ENCODE data around the gene DGCR2. TPM values are rescaled to one million over a fixed set of nuclear protein-coding genes. Genes with fewer than 3 reads are reported as not detected.
"Not testable (repeated sequence)": the region's sequence is repeated elsewhere in the genome, so short reads cannot be mapped to it uniquely, and the experiment has no call there.

The DGCR2 gene
- polyA plus RNA-seq (2013, experiment 1 of 2; ENCODE audit: insufficient read length), result 36.9 TPM
- 38.9 TPM for polyA plus RNA-seq (2013, experiment 2 of 2; ENCODE audit: insufficient read length)

DNA sequence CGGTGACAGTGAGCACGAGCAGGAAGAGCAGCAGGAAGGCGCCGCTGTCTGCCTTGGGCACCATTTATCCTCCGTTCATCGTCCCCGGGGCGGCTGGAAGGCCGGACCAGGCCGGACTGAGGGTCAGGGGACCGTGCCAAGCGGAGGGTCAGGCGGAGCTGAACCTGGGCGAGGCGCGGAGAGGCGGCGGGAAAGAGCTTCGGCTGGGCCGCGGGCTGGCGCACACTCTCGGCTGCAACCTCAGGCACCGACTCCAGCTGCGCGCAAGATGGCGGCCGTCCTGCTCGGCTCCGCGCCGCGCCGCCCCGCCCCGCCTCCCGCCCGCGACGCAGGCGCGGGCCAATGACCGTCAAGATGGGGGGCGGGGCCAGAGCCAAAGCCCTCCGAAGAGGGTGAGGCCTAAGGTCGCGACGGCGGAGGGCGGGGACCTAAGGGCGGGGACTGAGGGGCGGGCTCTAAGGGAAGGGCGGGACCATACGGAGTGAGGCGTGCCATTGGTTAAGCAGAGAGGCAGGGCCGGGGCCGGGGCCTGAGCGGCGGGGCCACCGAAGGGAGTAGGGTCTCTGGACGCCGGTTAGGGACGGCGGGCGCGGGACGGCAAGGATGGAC, at the start of gene DGCR2:
DGCR2 (minus strand) TSS at position 270 of the 609 bp plus-strand sequence; CDS start at position 64, 206 bp downstream.
- peak; percentile 97 for DNase-seq

DNA sequence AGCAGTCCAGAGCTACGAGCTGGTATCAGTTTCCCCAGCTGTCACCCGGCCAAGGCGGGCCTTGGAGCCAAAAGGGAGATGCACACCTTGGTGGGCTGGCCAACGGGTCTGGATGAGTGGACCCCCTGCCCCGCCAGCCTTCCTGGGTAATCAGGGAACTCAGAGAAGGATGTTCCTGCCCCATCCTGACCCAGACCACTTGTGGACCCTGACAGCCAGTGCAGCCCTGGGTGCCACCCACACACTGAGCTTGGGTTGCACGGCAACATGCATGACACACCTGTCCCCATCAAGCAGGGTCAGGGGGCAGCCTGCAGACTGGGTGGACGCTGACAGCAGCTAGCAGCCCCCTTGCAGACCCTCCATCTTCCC, 47.7 kb upstream of the DGCR2 start:
- DNase-seq, result no peak

DNA sequence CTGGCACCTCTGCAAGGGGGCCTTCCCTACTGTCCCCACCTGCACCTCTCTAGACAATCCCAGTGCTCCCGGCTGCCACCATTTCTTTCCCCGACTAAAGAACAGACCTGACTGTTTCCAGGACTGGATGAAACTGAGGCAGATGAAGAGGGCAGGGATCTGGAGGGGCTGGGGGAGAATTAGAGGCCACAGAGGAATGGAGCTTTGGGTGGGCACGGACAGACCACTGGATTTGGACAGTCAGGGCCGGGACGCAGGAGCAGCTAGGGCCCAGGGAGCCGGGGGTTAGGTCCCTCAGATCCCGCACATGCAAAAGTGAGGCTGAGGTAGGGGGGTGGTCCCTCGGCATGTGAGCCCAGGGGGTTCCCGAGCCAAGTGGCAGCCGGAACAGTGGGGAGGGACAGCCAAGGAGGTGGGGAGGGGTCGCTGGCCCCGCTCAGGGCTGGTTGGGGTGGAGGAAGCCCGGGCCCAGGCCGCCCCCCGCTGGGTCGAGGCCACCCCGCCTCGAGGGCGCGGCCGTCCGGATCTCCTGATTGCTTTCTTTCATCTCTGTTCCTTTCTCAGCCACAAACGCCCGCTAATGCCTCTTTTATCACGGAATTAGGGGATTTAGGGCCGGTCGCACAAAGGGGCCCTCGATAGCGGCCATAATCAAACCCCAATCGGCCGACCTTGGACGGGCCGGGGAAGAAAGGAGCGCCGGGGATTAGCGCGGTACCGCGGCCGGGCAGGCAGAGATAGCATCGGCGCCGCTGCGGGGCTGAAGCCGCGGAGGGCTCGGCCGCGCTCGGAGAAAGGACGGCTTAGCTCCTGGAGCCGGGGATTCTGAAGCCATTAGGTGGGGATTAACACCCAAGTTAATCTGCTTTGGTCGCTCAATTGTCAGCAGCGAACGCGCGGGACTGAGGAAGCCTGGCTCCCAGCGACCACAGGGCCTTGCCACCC, 47.1 kb upstream of the DGCR2 start:
- DNase-seq, result no peak

DNA sequence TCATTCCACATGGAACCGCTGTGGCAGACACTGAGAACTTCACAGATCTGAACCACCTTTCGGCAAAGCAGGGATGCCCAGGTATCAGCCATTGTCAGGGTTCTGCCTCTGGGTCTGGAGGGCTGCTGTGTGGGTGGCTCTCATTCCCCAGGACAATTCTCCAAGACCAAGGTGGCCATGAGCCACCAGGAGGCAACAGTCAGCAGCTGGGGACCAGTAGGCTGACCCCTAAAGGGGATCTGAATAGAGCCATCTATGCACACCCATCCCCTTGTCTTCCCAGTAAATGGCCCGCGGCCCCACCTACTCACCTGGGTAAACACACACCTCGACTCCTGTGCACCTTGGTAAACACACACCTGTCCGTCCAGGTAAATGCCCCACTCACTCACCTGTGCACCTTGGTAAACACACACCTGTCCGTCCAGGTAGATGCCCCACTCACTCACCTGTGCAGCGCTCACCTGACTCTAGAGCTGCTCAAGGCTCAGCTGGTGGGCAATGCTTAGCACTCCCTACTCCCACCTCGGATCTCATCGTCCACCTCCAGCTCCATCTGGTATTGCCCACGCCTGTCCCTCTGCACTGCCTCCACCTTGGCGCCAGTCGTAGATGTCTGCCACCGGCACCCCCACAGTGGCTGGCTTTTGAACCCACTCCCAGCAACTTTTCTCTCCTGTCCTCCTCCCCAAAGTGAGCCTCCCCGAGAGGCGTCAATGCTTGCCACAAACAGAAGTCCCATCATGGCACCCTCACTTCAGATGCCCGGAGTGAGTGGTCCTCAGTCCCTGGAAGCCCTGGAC, 46.1 kb upstream of the DGCR2 start:
- no peak for DNase-seq

DNA sequence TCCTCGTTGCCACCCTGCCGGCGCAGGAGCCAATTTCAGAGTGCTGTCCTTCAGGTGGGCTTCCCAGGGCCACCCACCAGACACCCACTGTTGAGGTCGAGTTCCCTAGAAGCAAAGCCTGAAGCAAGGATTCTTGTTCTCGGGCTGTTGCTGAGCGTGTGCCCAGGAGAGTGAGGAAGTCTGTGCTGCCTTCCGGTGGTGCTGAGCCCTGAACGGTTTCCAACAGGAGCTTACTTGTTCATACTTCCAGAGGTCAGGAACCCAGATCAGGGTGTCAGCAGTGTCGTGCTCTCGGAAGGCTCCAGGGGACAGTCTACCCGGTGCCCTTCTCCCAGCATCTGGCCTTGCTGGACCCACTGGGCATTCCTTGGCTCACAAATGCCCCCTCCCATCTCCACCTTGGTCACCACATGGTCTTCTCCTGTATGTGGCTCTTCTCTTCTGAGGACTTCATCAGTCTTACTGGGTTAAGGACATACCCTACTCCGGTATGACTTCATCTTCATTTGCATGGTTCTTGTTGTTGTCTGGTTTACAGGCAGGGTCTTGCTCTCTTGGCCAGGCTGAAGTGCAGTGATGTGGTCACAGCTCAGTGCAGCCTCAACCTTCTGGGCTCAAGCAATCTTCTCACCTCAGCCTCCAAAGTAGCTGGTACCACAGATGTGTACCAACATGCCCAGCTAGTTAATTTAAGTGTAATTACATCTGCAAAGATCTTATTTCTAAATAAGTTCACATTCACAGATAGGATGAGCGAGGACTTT, 45.1 kb upstream of the DGCR2 start:
- no peak for DNase-seq

DNA sequence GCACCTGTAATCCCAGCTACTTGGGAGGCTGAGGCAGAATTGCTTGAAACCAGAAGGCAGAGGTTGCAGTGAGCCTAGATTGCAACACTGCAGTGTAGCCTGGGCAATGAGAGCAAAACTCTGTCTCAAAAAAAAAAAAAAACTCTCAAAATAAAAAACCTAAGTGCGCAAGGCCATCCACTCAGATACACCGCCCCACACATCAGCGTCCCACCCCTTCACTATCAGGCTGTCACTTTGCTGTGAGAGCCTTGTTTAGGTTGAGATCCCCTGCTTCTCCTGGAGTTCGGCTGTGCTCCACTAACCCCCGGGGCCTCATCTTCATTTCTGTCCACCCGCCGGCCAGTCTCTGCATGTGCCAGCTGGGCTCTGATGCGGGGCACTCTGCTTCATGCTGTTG, 44.2 kb upstream of the DGCR2 start:
- no peak for DNase-seq

- no peak for DNase-seq
Measured at GRCh38 chr22:19164425-19164824, 42.2 kb upstream of the DGCR2 start.

- not testable (repeated sequence) for DNase-seq
Measured at GRCh38 chr22:19158649-19159048, 36.4 kb upstream of the DGCR2 start.

DNA sequence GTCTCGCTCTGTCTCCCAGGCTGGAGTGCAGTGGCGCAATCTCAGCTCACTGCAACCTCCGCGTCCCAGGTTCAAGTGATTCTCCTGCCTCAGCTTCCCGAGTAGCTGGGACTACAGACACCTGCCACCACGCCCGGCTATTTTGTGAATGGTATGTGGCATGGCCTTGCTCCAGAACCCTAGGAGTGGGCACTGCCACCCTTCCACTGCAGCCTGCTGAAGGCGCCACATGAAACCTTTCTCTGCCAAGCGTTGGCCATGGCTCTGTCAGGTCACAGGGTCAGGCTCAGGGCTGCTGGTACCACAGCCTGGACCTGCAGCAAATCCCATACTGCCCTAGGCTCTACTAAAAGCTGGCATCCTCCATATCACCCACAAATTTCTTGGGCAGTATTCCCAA, 33.9 kb upstream of the DGCR2 start:
- DNase-seq, result not testable (repeated sequence)

- no peak for DNase-seq
Measured at GRCh38 chr22:19152942-19153883, 31.0 kb upstream of the DGCR2 start.

DNA sequence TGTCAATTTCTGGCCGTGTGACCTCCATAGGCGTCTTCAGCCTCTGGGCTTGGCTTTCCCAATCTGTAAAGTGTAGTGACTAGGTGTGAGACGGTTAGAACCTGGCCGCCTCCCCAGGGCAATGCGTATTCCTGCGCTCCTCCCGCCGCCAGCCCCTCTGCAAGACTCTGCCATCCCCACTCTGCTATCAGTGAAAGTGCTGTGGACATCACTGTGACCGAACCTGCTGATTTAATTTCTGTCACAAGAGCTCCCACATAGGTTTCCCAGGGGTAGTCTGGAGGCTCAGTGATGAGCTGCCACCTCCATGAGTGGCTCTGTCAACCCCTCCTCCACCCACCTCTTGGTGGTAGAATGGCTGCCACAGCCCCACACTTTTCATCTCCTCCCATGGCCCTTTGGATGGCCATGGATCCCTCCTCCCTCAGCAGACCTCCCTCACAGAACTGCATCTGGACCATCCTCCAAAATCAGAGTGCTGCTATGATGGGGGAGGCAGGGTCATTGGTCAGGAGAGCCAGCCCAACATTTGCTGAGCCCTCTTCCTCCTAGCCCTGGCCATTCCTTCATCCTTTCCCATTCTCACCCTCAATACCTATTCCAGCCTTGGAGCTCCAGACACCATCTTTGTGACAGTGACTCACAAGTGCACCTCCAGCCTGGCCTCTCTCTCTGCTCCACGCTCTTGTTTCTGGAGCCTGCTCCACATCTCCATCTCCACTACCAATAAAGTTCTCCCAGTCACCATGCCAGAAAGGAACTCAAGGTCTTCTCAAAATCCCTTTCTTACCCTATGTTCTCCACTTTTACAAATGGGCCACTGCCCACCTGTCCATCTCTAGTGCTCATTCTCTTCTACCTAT, 29.3 kb upstream of the DGCR2 start:
- no peak for DNase-seq

DNA sequence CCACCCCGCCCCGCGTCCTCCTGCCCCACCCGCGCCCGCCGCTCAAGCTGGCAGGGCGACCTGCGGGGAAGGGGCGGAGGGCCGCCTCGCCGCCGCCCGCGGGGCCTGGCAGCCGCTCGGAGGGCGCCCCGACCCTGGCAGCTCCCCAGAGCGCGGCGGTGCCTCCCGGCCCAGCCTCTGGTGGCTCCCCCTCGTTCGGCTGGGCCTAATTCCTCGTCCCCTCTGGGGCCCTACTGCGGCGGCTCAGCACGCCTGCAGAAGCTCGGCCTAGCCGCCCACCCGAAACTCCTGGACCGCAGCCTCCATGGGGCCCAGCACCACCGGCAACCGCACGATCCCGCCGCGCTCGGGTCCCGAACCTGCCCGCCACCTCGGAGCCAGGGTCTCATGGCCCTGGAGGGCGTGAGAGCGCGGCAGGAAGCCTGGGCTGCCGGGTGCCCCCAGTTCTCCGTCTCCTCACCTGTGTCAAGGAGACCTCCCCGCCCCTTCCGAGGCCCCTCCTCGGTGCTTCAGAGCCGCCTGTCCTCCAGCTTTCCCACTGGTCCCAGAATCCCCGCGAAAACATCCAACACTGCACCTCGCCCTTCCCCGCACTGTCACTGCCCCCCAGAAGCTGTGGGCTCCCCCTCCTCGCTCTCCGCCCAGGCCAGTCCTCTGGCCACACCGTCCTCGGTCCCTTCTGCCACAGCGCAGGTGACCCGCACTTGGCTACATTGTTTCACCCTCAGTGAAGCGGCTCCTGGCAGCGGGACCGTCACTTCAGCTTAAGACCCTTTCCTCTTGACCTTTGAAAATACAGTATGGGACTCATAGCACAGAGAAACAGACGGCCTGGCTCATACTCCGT, 28.5 kb upstream of the DGCR2 start:
- DNase-seq, result no peak

DNA sequence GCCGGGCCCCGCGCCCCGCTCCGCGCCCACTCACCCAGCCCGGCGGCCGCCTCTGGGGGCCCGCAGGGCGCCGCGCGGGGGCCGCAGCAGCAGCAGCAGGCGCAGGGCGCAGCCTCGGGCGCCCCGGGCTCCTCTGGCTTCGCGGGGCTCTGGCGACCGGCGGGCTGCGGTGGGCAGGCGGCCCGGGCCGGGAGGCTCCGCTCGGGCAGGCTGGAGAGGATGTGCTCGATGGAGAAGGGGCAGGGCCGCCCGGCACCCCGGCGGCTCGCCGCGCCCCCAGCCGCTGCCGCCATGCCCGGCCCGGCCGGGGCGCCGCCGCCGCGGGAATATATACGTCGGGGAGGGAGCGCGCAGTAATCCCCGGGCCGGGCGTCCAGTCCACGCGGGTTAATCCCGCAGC, 27.8 kb upstream of the DGCR2 start, which contains the start of gene GSC2:
GSC2 (minus strand) TSS at position 302 of the 400 bp plus-strand sequence; CDS start at position 293, 9 bp downstream.
- no peak for DNase-seq

GRCh38 chr22:19149047-19149883, 27.1 kb upstream of the DGCR2 start:
- DNase-seq, result no peak

- no peak for DNase-seq
Measured at GRCh38 chr22:19148417-19149046, 26.3 kb upstream of the DGCR2 start.

DNA sequence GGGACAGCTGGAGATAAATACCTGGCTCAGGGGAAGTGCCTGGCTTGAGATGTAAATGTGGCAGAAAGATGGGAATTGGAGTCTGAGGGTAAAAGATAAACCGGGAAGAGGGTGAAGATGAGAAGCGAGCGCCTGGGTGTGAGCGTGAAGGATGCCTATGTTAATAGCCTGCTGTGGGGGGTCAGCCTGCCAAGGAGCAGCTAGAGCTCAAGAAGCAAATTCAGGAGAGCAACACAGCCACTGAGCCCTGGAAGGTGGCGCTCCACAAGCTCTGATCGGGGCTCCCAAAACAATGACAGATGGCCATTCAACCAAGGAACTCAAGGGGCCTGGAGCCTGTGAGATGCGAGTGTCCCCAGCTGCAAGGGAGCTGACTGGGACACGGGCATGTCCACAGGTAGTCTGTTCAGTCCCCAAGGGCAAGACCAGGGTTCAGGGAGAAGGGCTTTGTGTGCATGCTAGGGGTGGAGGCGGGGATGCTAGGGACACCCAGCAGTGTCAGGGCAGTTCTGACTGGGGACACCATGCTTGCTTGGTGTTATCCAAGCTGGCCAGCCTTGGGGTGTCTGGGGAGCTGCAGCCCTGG, 25.1 kb upstream of the DGCR2 start:
- no peak for DNase-seq
